ENCODE measurements around the gene BRINP3. TPM values are rescaled to one million over a fixed set of nuclear protein-coding genes. Genes with fewer than 3 reads are reported as not detected.

The BRINP3 gene
- total RNA-seq, 1 donor from 2014 or later = not detected

DNA sequence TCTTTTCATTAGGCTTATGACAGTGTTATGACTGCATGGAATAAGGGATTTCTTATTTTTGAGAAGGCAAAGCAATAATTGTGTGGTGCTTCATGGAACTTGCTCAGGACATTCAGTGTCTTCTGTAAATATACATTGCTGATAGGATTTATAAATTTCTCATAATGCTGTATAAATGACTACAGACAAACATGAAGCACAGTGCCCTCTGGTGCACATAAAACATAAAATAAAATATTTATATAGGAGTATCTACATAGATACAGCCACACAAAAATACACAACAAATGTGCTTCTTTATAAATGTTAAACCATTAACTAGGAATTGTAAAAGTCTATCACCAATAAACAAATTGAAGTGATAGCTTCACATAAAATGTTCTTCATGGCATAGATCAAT, 24.1 kb downstream of the BRINP3 start:
- Histone ChIP-seq H3K27me3 (ENCODE audit: control insufficient read depth, insufficient read depth, low read length) (no peaks in the 10 kb centered on the region), H3K4me3 (ENCODE audit: low read depth, low read length) (no peak overlapping the region), H3K36me3 (ENCODE audit: control insufficient read depth, insufficient read depth, low read length) (no peaks in the 10 kb centered on the region)
- FAIRE-seq = no peak
- TF ChIP-seq, protein P1, sequence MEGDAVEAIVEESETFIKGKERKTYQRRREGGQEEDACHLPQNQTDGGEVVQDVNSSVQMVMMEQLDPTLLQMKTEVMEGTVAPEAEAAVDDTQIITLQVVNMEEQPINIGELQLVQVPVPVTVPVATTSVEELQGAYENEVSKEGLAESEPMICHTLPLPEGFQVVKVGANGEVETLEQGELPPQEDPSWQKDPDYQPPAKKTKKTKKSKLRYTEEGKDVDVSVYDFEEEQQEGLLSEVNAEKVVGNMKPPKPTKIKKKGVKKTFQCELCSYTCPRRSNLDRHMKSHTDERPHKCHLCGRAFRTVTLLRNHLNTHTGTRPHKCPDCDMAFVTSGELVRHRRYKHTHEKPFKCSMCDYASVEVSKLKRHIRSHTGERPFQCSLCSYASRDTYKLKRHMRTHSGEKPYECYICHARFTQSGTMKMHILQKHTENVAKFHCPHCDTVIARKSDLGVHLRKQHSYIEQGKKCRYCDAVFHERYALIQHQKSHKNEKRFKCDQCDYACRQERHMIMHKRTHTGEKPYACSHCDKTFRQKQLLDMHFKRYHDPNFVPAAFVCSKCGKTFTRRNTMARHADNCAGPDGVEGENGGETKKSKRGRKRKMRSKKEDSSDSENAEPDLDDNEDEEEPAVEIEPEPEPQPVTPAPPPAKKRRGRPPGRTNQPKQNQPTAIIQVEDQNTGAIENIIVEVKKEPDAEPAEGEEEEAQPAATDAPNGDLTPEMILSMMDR (IDR thresholded peaks at IDR 0.05; ENCODE audit: insufficient read depth, low read length, severe bottlenecking) = no peak
- peak; percentile 3 for DNase-seq (ENCODE audit: low read depth)

DNA sequence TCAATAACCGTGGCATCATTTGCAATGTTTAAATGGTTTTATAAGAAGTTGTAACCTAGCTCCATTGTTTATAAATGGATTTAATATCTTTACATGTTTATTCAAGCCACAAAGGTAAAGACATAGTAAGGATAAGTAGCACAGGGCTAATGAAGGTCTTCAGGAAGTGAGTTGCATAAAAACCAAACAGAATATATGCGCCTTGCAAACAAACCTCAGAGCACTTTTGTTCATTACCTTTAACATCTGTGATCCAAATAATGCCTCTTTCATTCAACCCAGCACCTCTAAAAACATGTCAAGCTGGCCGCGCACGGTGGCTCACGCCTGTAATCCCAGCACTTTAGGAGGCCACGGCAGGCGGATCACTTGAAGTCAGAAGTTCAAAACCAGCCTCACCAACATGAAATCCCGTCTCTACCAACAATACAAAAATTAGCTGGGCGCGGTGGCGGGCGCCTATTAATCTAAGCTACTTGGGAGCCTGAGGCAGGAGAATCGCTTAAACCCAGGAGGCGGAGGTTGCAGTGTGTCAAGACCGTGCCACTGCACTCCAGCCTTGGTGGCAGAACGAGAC, 25.3 kb downstream of the BRINP3 start:
- H3K4me3 ChIP-seq (ENCODE audit: low read depth, low read length) = no peak overlapping the region
- no peak for FAIRE-seq

DNA sequence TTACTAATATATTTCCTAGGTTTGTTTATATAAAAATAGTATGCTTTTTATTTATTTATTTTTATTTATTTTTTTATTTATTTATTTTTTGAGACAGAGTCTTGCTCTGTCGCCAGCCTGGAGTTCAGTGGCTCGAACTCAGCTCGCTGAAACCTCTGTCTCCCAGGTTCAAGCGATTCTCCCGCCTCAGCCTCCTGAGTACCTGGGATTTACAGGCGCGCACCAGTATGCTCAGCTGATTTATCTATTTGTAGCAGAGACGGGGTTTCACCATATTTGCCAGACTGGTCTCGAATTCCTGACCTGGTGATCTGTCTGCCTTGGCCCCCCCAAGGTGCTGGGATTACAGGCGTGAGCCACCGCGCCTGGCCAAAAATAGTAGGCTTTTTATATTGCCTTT, 33.2 kb downstream of the BRINP3 start:
- no peak for FAIRE-seq
- Histone ChIP-seq H3K4me3 (ENCODE audit: low read depth, low read length) (no peak overlapping the region), H3K36me3 (ENCODE audit: control insufficient read depth, insufficient read depth, low read length) (no peaks in the 10 kb centered on the region), H3K27me3 (ENCODE audit: control insufficient read depth, insufficient read depth, low read length) (no peaks in the 10 kb centered on the region)
- no peak for DNase-seq (ENCODE audit: low read depth)
- TF ChIP-seq, protein P1 (IDR thresholded peaks at IDR 0.05; ENCODE audit: insufficient read depth, low read length, severe bottlenecking) = no peak

More for the DNA sequence above, 25.3 kb downstream of the BRINP3 start:
- TF ChIP-seq, protein P1 (IDR thresholded peaks at IDR 0.05; ENCODE audit: insufficient read depth, low read length, severe bottlenecking) = no peak
- no peak for DNase-seq (ENCODE audit: low read depth)
- no peaks in the 10 kb centered on the region for H3K36me3 ChIP-seq (ENCODE audit: control insufficient read depth, insufficient read depth, low read length)
- H3K27me3 ChIP-seq (ENCODE audit: control insufficient read depth, insufficient read depth, low read length) = no peaks in the 10 kb centered on the region

DNA sequence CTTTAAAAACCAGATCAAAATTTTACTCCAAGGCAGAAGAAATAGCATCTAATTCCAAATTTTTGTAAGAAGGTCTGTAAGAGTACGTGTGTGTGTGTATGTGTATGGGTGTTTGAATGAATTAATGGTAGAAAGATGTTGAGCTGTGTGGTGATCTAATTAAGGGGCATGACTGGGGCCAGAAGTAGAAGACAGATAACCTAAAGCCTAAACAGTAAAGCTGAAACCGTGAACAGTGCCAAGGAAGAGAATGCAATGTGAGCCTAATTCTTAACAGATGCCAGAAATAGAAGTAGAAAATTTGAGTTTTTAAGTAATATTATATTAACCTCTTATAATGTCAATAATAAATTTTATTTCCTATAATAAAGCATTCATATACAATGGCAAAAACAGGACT, 38.2 kb downstream of the BRINP3 start:
- FAIRE-seq (no peak), DNase-seq (ENCODE audit: low read depth) (no peak)
- TF ChIP-seq, protein P1 (IDR thresholded peaks at IDR 0.05; ENCODE audit: insufficient read depth, low read length, severe bottlenecking) = no peak
- Histone ChIP-seq H3K36me3 (ENCODE audit: control insufficient read depth, insufficient read depth, low read length) (no peaks in the 10 kb centered on the region), H3K27me3 (ENCODE audit: control insufficient read depth, insufficient read depth, low read length) (no peaks in the 10 kb centered on the region), H3K4me3 (ENCODE audit: low read depth, low read length) (no peak overlapping the region)

DNA sequence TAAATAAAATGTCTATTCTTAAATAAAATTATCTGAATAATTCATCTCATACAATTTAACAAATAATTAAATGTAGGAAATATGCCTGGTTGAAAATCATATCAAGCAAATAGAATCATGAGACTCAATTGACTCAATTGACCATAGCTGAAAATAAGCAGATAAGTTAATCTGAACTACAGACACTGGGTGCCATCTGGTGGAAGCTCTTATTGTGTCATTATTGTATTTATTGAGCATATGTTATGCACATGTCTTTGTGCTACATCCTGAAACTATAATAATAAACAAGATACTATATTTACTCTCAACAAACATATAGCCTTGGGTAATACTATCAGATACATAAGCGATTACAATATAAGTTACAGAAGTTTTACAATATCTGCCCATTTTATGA, 41.0 kb downstream of the BRINP3 start:
- H3K36me3 ChIP-seq (ENCODE audit: control insufficient read depth, insufficient read depth, low read length) = no peaks in the 10 kb centered on the region
- TF ChIP-seq, protein P1 (IDR thresholded peaks at IDR 0.05; ENCODE audit: insufficient read depth, low read length, severe bottlenecking) = no peak
- DNase-seq (ENCODE audit: low read depth) (peak; percentile 30), FAIRE-seq (no peak)
- no peak overlapping the region for H3K4me3 ChIP-seq (ENCODE audit: low read depth, low read length)
- no peaks in the 10 kb centered on the region for H3K27me3 ChIP-seq (ENCODE audit: control insufficient read depth, insufficient read depth, low read length)

DNA sequence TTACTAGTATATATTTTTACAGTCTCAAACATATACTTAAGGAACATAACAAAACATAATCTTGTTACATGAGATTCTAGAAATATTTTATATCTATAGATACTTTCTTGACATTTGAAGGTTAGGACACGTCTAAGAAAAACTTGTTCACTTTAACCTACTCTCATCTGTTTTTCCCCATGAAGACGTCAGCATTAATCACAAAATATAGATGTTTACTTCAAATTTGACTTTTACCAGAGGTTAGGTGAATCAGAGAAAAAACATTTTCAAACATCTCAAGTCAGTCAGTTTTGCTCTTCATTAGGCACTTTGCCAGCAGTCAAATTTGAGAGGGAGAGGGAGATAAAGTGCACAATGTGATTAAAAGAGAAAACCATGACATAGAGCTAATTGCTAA, 47.7 kb downstream of the BRINP3 start:
- FAIRE-seq (no peak), DNase-seq (ENCODE audit: low read depth) (no peak)
- Histone ChIP-seq H3K27me3 (ENCODE audit: control insufficient read depth, insufficient read depth, low read length) (no peaks in the 10 kb centered on the region), H3K4me3 (ENCODE audit: low read depth, low read length) (no peak overlapping the region), H3K36me3 (ENCODE audit: control insufficient read depth, insufficient read depth, low read length) (no peaks in the 10 kb centered on the region)
- TF ChIP-seq, protein P1 (IDR thresholded peaks at IDR 0.05; ENCODE audit: insufficient read depth, low read length, severe bottlenecking) = no peak
